Measurements from ENCODE around the gene SLC43A2. TPM values are rescaled to one million over a fixed set of nuclear protein-coding genes. Genes with fewer than 3 reads are reported as not detected.
A peak's percentile ranks its signal among the peaks of the same experiment; 100 is the strongest.

Gene SLC43A2
- total and polyA plus RNA-seq, 8 donors: 25.6 to 87.9 (median 27.0) TPM

- Histone ChIP-seq H3K27me3 (no peaks in the 10 kb centered on the region), H3K9me3 (no peaks in the 10 kb centered on the region), H3K4me1 (peaks cover 26 to 69% of the 10 kb centered on the region in 2 donors), H3K27ac (no peak overlapping the region), H3K36me3 (peaks cover 0 to 45% of the 10 kb centered on the region in 2 donors), H3K4me3 (peak overlapping the region in 1 of 2 donors; percentile 94)
- ATAC-seq (no peak), DNase-seq (no peak)
- intact Hi-C loops (cut with DNase I): loop anchor here in 1 of 2 donors (10.0 kb wide), 2 partner anchors 50 to 170 kb away; partner anchors contain the start of gene CRK
- TF ChIP-seq CTCF (IDR thresholded peaks at IDR 0.05): no peak
Measured at GRCh38 chr17:1625053-1625452, 3.6 kb downstream of the SLC43A2 start.

DNA sequence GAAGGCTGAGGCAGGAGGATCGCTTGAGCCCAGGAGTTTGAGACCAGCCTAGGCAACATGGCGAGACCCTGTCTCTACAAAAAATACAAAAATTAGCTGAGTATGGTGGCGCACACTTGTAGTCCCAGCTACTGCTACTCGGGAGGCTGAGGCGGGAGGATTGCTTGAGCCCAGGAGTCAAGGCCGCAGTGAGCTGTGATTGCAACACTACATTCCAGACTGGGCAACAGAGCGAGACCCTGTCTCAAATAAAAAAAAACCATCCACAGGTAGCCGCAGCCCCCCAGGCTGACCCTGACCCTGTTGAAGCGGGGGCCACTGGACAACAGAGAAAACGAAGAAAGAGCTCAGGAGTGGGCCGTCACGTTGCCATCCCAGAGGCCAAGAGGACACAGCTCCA is 4.0 kb downstream of the SLC43A2 start:
- Histone ChIP-seq H3K4me3 (no peak overlapping the region), H3K9me3 (no peaks in the 10 kb centered on the region), H3K36me3 (peaks cover 0 to 49% of the 10 kb centered on the region in 2 donors), H3K27ac (no peak overlapping the region), H3K27me3 (no peaks in the 10 kb centered on the region), H3K4me1 (peaks cover 26 to 65% of the 10 kb centered on the region in 2 donors)
- no peak for TF ChIP-seq CTCF (IDR thresholded peaks at IDR 0.05)
- ATAC-seq (no peak), DNase-seq (no peak)
- intact Hi-C loops (cut with DNase I): loop anchor here in 1 of 2 donors (10.0 kb wide), 2 partner anchors 50 to 170 kb away; partner anchors contain the start of gene CRK

DNA sequence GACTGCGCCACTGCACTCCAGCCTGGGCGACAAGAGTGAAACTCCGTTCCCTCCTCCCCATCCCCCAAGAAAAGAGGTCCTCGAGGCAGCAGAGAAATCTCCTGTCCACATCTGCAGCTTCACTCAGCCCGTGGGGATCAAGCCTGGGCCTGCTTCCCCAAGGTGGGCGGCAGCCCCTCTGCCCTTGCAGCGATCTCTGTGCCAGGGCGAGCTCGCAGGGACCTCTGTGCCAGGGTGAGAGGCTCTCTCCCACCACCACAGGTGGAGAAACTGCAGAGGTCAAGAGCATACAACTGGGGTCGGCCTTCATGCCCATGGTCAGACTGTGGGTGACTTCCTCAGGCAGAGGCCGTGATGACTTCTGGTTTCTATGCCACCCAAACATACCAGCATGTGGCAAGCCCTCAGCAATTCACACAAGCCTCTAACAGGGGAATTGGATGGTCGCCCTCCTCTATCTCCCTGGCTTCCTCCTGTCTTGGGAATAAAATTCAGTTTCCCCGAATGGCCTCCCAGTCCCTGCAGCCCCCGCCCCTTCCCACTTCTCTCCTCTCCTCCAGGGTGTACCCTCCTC is 5.5 kb downstream of the SLC43A2 start:
- H3K9me3 ChIP-seq: no peaks in the 10 kb centered on the region
- no peaks in the 10 kb centered on the region for H3K27me3 ChIP-seq
- H3K4me1 ChIP-seq: peaks cover 26 to 68% of the 10 kb centered on the region in 2 donors
- H3K27ac ChIP-seq: no peak overlapping the region
- peaks cover 0 to 65% of the 10 kb centered on the region in 2 donors for H3K36me3 ChIP-seq
- DNase-seq: no peak
- ATAC-seq: no peak
- no peak overlapping the region for H3K4me3 ChIP-seq
- intact Hi-C loops (cut with DNase I): loop anchor here in 1 of 2 donors (10.0 kb wide), 2 partner anchors 48 to 168 kb away; partner anchors contain the start of gene CRK
- no peak for TF ChIP-seq CTCF (IDR thresholded peaks at IDR 0.05)

DNA sequence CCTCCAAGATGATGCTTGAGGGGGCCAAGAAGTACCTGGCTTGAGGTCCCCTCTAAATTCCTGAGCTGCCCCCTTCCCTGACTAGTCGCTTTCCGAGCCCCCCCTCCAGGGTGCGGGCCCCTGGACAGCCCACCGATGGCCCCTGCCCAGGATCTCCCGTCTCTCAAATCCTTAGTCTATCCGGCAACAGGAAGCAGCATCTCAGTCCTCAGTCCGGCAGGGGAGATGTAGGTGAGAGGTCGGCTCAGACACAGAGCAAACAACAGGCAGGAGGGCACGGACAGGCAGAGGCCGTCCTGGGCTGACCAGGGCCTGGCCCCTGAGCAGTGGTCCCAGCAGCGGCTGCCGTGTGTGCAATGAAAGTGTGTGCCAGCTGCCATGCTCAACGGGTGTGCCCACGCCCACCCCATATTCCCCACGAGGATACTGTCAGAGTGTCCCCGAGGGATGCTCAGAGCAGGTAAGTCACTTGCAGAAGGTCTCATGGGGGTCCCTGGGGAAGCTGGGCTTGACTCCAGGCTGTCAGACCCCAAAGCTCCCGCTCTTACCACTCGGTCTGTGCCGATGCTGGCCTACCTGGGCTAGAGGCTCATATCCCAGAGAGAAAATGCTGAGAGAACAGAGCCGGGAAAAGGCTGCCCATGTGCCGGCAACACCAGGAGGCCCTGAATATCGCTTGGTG is 7.2 kb downstream of the SLC43A2 start:
- no peaks in the 10 kb centered on the region for H3K9me3 ChIP-seq
- intact Hi-C loops (cut with DNase I): loop anchor here in 1 of 2 donors (10.0 kb wide), 2 partner anchors 47 to 167 kb away; partner anchors contain the start of gene CRK
- no peaks in the 10 kb centered on the region for H3K27me3 ChIP-seq
- H3K4me1 ChIP-seq: peaks cover 14 to 69% of the 10 kb centered on the region in 2 donors
- H3K36me3 ChIP-seq: peaks cover 0 to 80% of the 10 kb centered on the region in 2 donors
- no peak overlapping the region for H3K4me3 ChIP-seq
- no peak for TF ChIP-seq CTCF (IDR thresholded peaks at IDR 0.05)
- ATAC-seq: no peak
- no peak for DNase-seq
- no peak overlapping the region for H3K27ac ChIP-seq

- no peak for ATAC-seq
- Histone ChIP-seq H3K27ac (no peak overlapping the region), H3K36me3 (peaks cover 0 to 88% of the 10 kb centered on the region in 2 donors), H3K9me3 (no peaks in the 10 kb centered on the region), H3K4me1 (peaks cover 5 to 65% of the 10 kb centered on the region in 2 donors), H3K27me3 (no peaks in the 10 kb centered on the region), H3K4me3 (no peak overlapping the region)
- no peak for DNase-seq
- TF ChIP-seq CTCF (IDR thresholded peaks at IDR 0.05): no peak
- intact Hi-C loops (cut with DNase I): loop anchor here in 1 of 2 donors (10.0 kb wide), 2 partner anchors 46 to 166 kb away; partner anchors contain the start of gene CRK
Measured at GRCh38 chr17:1620486-1620885, 8.1 kb downstream of the SLC43A2 start.

Data from left lung (tissue), 10 donors.